ENCODE results near the gene SLC25A4.
"Not testable (repeated sequence)": the region's sequence is repeated elsewhere in the genome, so short reads cannot be mapped to it uniquely, and the experiment has no call there.

The SLC25A4 gene

DNA sequence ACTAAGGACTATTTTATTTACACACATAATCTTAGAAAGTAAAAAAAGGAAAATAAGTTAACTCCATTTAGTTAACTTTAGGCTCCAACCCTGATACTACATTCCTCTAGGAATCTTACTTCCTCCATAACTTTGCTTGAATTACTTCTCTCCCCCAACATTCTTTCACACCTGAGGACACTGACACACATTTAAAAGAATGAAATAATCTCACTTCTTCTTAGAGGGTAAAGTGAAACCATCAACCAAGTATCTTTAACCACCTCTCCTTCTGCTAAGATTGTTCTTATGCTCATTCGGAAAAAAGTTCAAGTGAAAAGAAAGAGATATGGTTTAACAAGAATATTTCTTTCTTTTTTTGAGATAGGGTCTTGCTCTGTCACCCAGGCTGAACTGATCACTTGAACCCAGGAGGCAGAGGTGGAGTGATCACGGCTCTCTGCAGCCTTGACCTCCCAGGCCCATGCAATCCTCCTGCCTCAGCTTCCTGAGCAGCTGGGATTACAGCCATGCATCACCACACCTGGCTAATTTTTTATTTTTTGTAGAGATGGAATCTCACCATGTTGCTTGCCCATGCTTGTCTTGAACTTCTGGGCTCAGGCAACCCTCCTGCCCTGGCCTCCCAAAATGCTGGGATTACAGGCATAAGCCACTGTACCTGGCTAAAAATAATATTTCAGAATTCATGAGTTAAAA is 28.5 kb downstream of the SLC25A4 start:
- no peak for DNase-seq

DNA sequence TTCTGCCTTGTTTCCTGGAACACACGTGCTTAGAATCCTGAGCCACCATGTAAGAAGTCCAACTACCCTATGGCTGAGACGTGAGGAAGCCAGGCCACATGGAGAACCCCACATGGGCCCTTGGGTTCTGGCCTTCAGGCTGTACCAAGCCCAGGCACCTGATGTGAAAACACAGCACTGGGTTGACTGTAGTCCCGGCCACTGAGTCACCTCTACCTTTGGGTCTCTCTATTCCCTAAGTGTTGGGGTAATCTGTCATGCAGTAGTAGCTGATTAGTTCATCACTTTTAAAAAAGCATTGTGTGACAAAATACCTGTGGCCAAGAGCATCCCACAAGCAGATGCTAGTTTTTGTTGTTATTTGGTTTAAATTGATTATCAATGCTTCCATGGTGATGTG is 36.4 kb downstream of the SLC25A4 start:
- no peak for DNase-seq

DNA sequence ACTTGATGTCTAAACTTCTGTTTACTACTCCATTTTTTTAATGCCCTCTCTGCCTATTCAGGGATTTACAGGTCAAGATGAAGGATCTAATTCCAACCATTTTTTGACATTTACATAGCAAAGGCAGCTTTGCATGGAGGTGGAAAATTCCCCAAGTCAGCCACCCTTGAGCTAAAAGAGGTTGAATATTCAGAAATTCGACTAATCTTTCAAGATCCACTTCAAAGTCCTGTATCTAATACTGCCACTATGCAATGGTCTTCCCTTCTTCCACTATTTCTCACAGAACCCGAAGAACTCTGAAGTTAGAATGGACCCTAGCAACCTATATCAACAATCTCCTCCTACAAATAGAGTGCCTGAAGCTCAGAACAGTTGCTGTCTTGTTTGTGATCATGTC is 39.2 kb downstream of the SLC25A4 start:
- no peak for DNase-seq

DNA sequence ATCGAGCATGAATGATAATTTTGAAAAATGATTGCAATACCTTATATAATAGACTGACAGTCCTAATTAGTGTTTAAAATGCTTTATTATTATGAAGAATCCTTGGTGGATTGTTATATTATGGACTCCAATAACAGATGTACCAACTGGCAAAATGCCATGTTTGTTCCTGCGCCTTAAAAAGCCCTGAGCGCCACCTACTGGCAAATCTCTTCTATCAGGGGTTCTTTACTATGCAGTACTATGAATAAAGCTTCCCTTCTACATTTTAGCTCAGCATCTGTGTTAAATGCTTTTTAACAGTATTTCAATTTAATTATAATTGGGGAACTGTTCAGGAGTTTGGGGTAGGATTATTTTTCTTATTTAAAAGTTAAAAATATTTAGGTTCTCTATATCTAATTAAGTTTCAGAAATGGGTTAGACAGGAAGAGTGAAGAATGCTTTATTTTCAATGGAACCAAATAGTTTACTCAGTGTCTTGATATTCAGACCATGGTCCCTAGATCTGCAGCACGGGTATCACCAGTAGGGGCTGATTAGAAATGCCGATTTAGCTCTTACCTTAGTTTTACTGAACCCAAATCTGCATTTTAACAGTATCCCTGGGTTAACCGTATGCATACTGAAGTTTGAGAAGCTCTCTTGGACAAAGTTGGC is 40.7 kb downstream of the SLC25A4 start:
- peak in 41 of 51 donors; percentile 3 to 80 (median 45) for DNase-seq

DNA sequence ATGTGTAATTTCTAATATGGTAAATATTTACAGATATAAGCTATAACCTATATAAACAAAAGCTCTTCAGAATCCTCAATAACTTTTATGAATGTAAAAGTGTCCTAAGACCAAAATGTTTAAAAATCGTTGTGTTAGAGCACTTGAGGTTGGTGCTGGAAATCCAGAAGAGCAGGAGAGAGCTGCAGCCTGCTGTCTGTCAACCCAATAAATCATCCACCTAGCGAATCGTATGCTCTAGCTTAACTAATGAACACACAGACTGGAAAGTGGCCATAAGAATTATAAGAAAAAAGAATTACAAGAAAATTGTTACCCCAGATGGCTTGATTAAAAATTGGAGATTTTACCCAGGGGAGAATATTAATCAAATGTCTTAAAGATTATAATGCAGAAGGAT is 43.7 kb downstream of the SLC25A4 start:
- DNase-seq: no peak

DNA sequence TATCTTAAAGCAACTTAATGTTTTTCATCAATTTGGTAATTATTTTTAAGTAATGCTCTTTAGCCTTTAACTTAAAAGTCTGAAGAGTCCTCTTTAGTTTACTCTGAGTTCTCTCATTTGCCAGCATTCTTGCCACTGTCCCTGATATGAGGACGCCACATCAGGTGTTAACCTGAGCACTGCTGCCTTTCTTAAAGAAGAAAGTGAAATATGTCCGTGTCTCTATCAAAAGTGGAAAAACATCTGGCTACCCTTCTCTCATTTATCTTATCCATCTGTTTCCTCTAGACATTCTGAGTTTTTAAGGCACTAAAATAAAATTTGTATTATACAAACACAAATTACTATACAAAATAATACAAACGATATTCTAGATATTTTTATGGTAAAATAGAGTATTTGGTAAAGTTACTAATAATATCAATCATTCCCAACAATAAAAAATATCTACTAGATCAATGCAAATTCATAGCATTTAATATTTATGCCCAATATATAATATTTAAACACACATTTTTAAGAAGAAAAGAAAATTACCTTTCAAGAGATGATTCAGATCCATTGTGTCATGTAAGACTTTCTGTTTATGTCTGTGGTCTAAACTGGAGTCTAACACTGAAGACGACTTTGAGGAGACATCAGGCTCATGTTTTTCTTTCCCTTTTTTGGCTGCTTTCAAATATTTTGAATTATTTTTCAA is 46.7 kb downstream of the SLC25A4 start:
- no peak for DNase-seq

DNA sequence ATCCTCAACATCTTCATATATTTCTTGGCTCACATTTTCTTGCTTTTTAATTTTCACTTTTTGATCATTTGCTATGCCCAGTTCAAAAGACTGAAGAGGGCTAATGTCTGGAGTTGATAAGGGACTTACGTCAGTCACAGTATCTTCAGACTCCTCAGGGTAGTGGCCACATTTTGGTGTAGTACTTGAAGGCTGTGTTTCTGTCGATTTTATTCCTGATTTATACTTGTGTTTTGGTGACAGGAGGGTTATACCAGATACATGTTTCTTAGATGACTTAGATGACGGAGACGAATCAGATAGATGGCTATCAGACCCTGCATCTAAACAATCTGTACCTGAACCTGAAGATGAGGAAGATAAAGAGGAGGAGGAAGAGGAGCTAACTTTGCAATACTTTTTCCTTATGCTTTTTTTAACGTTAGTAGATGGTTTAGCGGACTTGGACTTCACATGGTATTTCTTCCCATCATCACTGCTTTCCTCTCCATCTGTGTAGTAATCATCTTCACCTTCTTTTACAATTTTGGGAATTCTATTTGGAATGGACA is 47.3 kb downstream of the SLC25A4 start:
- DNase-seq: no peak

DNA sequence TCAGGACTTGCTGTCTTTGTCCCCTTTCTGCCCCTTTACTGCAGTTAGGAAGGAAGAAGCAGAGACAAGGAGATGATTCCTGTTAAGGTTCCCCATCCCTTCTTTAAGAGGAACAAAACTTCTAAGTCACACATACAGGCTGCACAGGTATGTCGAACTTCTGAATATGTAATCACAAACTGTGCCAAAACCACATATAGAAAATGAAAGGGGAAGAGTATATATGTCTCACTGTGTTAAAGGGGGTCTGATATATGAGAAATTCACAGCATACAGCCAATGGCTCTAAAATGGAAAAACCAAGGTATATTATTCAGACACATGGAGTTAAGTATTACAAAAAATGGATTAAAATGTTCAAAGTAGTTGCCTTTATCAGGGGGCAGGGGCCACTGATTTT is 49.0 kb downstream of the SLC25A4 start:
- no peak for DNase-seq

DNA sequence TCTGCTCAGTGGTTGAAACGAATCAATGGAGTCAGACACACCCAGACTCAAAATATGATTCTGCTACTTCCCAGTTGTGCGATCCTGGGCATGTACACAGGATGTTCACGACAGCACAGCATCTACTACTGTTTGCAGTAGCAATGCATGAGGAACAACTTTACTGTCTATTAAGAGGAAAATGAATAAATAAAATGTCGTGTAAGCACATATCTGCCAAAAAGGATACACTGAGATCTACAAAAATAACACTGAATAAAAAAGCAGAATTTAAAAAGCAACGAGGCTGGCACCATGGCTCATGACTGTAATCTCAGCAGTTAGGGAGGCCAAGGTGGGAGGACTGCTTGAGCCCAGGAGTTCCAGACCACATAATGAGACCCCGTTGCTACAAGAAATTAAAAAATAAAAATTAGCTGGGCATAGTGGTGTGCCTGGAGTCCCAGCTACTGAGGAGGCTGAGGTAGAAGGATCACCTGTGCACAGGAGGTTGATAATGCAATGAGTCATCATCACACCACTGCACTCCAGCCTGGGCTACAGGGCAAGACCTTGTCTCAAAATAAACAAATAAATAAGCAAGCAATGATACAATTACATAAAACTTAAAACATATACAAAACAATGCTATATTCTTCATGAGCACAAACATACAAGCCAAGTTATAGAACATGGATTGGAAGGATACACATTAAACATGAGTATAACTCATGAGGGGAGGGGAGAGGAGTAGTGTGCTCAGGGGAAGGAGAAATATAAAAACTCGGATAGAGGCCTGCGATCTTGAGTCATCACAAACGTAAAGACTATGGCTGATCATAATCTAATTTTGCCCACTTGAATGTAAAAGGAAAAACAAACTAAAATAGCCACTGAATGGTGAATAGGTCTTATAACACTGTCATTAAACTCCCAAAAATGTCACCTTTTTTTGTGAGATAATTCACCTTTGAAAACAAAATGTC is 52.1 kb downstream of the SLC25A4 start:
- no peak for DNase-seq

DNA sequence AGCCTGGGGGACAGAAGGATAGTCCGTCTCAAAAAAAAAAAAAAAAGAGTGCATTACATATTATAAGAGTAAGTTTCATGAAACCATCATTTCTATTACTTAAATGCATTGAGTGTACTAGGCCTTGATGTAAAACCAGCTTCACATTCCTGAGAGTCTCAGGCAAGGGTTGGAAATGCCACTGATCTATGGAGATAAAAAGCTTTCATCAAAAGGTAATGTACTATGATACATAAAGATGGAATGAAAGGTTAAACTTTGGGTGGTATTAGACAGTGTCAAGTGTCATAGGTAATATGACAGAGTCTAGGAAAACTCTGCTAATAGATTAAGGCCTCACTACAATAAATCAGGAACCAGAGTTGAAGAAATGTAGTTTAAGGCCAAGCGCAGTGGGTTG is 53.4 kb downstream of the SLC25A4 start:
- no peak for DNase-seq

DNA sequence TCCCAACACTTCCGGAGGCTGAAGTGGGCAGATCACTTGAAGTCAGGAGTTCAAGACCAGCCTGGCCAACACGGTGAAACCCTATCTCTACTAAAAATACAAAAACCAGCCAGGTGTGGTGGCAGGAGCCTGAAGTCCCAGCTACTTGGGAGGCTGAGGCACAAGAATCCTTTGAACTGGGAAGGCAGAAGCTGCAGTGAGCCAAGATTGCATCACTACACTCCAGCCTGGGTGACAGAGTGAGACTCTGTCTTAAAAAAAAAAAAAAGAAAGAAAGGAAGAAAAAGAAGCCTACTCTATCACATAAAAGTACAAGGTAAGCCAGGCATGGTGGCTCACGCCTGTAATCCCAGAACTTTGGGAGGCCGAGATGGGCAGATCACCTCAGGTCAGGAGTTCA is 55.1 kb downstream of the SLC25A4 start:
- not testable (repeated sequence) for DNase-seq
